Effector memory CD8-positive, alpha-beta T cell (primary cell): ENCODE data around the gene POLR1B.
"Not testable (repeated sequence)": the region's sequence is repeated elsewhere in the genome, so short reads cannot be mapped to it uniquely, and the experiment has no call there.

Experiments
- ATAC-seq: fragments of 150-1000 bp; cut with Tn5 transposase; replicated peaks from 2 replicates; pipeline ENCODE4 v1.10.0; 2021; ENCODE audit warnings: mild to moderate bottlenecking, moderate library complexity
- DNase-seq, 3 experiments: peaks; one replicate each; pipeline ENCODE4 v3.0.0; 2021
- H3K27ac Mint-ChIP-seq, 2 donors: one replicate each; pipeline ENCODE4 v1.8.0; 2022; ENCODE audit warnings: mild to moderate bottlenecking in 2 of 2, mixed read lengths in 2 of 2, moderate library complexity in 2 of 2
- H3K27me3 Mint-ChIP-seq, 2 donors: one replicate each; pipeline ENCODE4 v1.8.0; 2022; ENCODE audit warnings: mixed read lengths in 2 of 2
- H3K36me3 Mint-ChIP-seq: one replicate; pipeline ENCODE4 v1.8.0; 2022; ENCODE audit warnings: mild to moderate bottlenecking, moderate library complexity, mixed read lengths; ENCODE audit not compliant: insufficient read depth
- H3K4me1 Mint-ChIP-seq, 2 donors: one replicate each; pipeline ENCODE4 v1.8.0; 2022; ENCODE audit warnings: low read depth in 2 of 2, mixed read lengths in 2 of 2
- H3K4me3 Mint-ChIP-seq, 2 donors: one replicate each; pipeline ENCODE4 v1.8.0; 2022; ENCODE audit warnings: mild to moderate bottlenecking in 2 of 2, mixed read lengths in 2 of 2, moderate library complexity in 2 of 2
- H3K9me3 Mint-ChIP-seq, 2 donors: one replicate each; pipeline ENCODE4 v1.8.0; 2022; ENCODE audit warnings: mixed read lengths in 2 of 2

POLR1B gene

GRCh38 chr2:112566508-112566907 lies 24.2 kb downstream of the POLR1B start:
- DNase-seq, ATAC-seq, H3K4me1 Mint-ChIP-seq, H3K9me3 Mint-ChIP-seq, H3K4me3 Mint-ChIP-seq, H3K27ac Mint-ChIP-seq, H3K27me3 Mint-ChIP-seq: not testable (repeated sequence)
- peaks cover 74% of the 10 kb centered on the region for H3K36me3 Mint-ChIP-seq

- Mint-ChIP-seq H3K4me3 (no peak overlapping the region), H3K36me3 (peaks cover 65% of the 10 kb centered on the region), H3K27me3 (no peaks in the 10 kb centered on the region)
Measured at GRCh38 chr2:112572005-112572404, 29.7 kb downstream of the POLR1B start.

GRCh38 chr2:112577756-112578155 lies 35.5 kb downstream of the POLR1B start:
- Mint-ChIP-seq H3K4me3 (no peak overlapping the region), H3K27me3 (no peaks in the 10 kb centered on the region), H3K9me3 (no peaks in the 10 kb centered on the region), H3K27ac (no peak overlapping the region), H3K4me1 (peaks cover 0 to 2% of the 10 kb centered on the region in 2 donors), H3K36me3 (peaks cover 21% of the 10 kb centered on the region)
- no peak for DNase-seq
- no peak for ATAC-seq

More at GRCh38 chr2:112572005-112572404, 29.7 kb downstream of the POLR1B start:
- DNase-seq (no peak), ATAC-seq (no peak)
- Mint-ChIP-seq H3K9me3 (no peaks in the 10 kb centered on the region), H3K27ac (no peak overlapping the region), H3K4me1 (no peaks in the 10 kb centered on the region)

DNA sequence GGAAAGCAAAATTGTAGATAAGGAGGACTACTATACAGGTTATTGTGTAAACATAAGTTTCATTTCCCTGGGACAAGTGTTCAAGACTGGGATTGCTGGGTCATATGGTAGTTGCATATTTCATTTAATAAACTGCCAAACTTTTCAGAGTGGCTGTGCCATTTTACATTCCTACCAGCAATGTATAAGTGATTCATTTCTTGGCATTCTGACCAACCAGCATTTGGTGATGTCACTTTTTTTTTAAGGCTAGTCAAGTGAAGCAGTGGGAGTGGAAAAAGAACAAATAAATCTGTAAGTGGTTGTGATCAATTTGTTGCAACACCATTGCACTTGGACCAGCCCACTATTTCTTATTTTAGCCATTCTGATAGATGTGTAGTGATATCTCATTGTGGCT lies 37.0 kb downstream of the POLR1B start:
- Mint-ChIP-seq H3K27ac (no peak overlapping the region), H3K9me3 (no peaks in the 10 kb centered on the region), H3K4me3 (no peak overlapping the region), H3K4me1 (peaks cover 8% of the 10 kb centered on the region in 2 donors), H3K27me3 (no peaks in the 10 kb centered on the region), H3K36me3 (peaks cover 16% of the 10 kb centered on the region)
- DNase-seq (no peak), ATAC-seq (no peak)

- no peak overlapping the region for H3K4me3 Mint-ChIP-seq
- H3K27me3 Mint-ChIP-seq: no peaks in the 10 kb centered on the region
- H3K36me3 Mint-ChIP-seq: peaks cover 21% of the 10 kb centered on the region
- ATAC-seq (no peak), DNase-seq (no peak)
- peaks cover 15 to 17% of the 10 kb centered on the region in 2 donors for H3K4me1 Mint-ChIP-seq
- no peak overlapping the region for H3K27ac Mint-ChIP-seq
- H3K9me3 Mint-ChIP-seq: no peaks in the 10 kb centered on the region
Measured at GRCh38 chr2:112580084-112580483, 37.8 kb downstream of the POLR1B start.

GRCh38 chr2:112582314-112582746 lies 40.1 kb downstream of the POLR1B start:
- Mint-ChIP-seq H3K4me3 (peak overlapping the region in 1 of 2 donors; percentile 14), H3K27ac (peak overlapping the region; percentile 49 to 98), H3K9me3 (no peaks in the 10 kb centered on the region), H3K4me1 (peaks cover 31% of the 10 kb centered on the region in 2 donors), H3K27me3 (no peaks in the 10 kb centered on the region), H3K36me3 (peaks cover 18% of the 10 kb centered on the region)
- peak; percentile 23 for ATAC-seq
- peak; percentile 31 to 36 (median 31) for DNase-seq

GRCh38 chr2:112583497-112584133 lies 41.4 kb downstream of the POLR1B start:
- Mint-ChIP-seq H3K36me3 (peaks cover 22% of the 10 kb centered on the region), H3K4me1 (peaks cover 31 to 34% of the 10 kb centered on the region in 2 donors), H3K27ac (peak overlapping the region; percentile 98 to 99), H3K27me3 (no peaks in the 10 kb centered on the region), H3K9me3 (no peaks in the 10 kb centered on the region), H3K4me3 (peak overlapping the region; percentile 97 to 98)
- ATAC-seq (no peak), DNase-seq (no peak)

GRCh38 chr2:112584134-112584890 lies 42.0 kb downstream of the POLR1B start, which contains the start of gene CHCHD5:
TSS of gene CHCHD5 (plus strand) at chr2:112584609. CDS start at chr2:112584648, 39 bp downstream.
- ATAC-seq (peak; percentile 91), DNase-seq (peak; percentile 91 to 92 (median 92))
- Mint-ChIP-seq H3K4me1 (peaks cover 31 to 34% of the 10 kb centered on the region in 2 donors), H3K36me3 (peaks cover 27% of the 10 kb centered on the region), H3K27me3 (no peaks in the 10 kb centered on the region), H3K4me3 (peak within 1 kb of the TSS; percentile 97 to 98), H3K9me3 (no peaks in the 10 kb centered on the region), H3K27ac (peak within 1 kb of the TSS; percentile 98 to 99)

DNA sequence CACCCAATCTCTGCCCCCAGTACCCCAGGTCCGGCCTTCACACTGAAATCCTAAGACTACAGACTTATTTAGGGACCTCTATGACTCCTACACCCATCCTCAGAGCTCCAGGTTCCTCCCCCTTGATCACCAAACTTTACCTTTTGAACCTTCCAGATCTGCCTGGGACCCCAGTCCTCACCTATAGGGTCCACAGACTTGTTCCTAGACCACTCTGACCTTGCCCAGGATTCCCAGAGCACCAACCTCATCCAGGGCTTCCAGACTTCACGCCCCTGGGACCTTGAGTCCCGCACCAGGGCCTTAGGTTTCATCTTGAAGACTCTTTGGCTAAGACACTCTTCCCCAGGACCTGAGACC lies 42.6 kb downstream of the POLR1B start:
- Mint-ChIP-seq H3K27me3 (no peaks in the 10 kb centered on the region), H3K9me3 (no peaks in the 10 kb centered on the region), H3K27ac (peak overlapping the region; percentile 98 to 99), H3K4me3 (peak overlapping the region; percentile 97 to 98), H3K4me1 (peaks cover 31 to 34% of the 10 kb centered on the region in 2 donors), H3K36me3 (peaks cover 31% of the 10 kb centered on the region)
- no peak for DNase-seq
- ATAC-seq: no peak

DNA sequence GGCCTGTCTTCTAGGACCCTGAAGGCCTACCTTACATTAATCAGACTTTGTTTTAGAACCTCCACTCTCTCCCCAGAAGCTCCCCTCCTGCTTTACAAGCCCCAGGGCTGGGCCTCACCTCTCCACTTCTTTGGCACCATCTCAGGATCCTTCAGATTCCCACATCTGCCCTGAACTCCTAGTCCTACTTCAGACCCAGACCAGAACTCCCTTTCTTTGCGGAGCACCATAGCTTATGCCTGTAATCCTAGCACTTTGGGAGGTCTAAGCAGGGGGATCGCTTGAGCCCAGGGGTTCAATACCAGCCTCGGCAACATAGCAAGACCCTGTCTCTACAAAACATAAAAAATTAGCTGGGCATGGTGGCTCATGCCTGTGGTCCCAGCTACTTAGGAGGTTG lies 43.1 kb downstream of the POLR1B start:
- DNase-seq (no peak), ATAC-seq (no peak)
- Mint-ChIP-seq H3K27ac (peak overlapping the region; percentile 98 to 99), H3K4me1 (peaks cover 31 to 33% of the 10 kb centered on the region in 2 donors), H3K4me3 (peak overlapping the region; percentile 97 to 98), H3K27me3 (no peaks in the 10 kb centered on the region), H3K9me3 (no peaks in the 10 kb centered on the region), H3K36me3 (peaks cover 31% of the 10 kb centered on the region)

DNA sequence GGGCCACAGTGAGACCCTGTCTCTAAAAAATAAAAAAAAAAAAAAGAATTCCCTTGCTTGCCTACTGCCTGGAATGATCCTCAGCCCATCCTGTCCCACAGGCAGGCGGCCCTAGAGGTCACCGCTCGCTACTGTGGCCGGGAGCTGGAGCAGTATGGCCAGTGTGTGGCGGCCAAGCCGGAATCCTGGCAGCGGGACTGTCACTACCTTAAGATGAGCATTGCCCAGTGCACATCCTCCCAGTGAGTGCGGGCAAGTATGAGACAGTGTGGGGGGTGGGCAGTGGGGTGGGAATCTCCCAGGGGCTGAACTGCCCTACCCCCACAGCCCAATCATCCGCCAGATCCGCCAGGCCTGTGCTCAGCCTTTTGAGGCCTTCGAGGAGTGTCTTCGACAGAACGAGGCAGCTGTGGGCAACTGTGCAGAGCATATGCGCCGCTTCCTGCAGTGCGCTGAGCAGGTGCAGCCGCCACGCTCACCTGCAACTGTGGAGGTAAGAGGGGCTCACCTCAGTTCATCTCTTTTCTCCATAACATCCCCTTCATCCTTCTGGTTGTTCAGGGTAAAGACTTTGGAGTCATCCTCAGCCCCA lies 43.7 kb downstream of the POLR1B start:
- no peaks in the 10 kb centered on the region for H3K9me3 Mint-ChIP-seq
- DNase-seq (no peak), ATAC-seq (no peak)
- H3K4me1 Mint-ChIP-seq: peaks cover 31 to 32% of the 10 kb centered on the region in 2 donors
- no peaks in the 10 kb centered on the region for H3K27me3 Mint-ChIP-seq
- peak overlapping the region; percentile 63 to 97 for H3K4me3 Mint-ChIP-seq
- H3K36me3 Mint-ChIP-seq: peaks cover 31% of the 10 kb centered on the region
- peak overlapping the region in 1 of 2 donors; percentile 64 for H3K27ac Mint-ChIP-seq

DNA sequence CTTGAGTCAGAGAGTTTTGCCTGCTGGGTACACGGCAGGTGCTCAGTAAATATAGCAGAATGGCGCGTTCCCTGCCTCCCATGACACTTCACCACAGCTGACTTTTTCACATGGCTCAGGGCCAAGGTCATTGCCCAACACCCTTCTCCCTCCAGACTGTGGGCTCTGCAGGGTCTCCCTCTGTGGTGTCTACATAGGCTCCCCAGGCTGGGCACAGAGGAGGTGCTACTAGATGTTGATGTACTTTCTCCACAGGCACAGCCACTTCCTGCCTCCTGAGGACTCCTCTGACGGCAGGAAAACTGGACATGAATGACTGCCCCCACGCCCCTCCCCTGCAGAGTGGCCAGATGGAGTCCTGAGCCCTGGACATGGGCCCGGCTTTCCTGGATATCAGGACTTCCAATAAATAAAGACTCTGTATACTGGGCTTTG lies 46.4 kb downstream of the POLR1B start:
- H3K4me1 Mint-ChIP-seq: peaks cover 29% of the 10 kb centered on the region in 2 donors
- no peak overlapping the region for H3K4me3 Mint-ChIP-seq
- DNase-seq (no peak), ATAC-seq (no peak)
- no peaks in the 10 kb centered on the region for H3K9me3 Mint-ChIP-seq
- no peaks in the 10 kb centered on the region for H3K27me3 Mint-ChIP-seq
- H3K27ac Mint-ChIP-seq: no peak overlapping the region
- peaks cover 39% of the 10 kb centered on the region for H3K36me3 Mint-ChIP-seq

- no peak for DNase-seq
- Mint-ChIP-seq H3K4me3 (no peak overlapping the region), H3K27ac (no peak overlapping the region), H3K36me3 (peaks cover 26% of the 10 kb centered on the region), H3K9me3 (no peaks in the 10 kb centered on the region), H3K27me3 (no peaks in the 10 kb centered on the region), H3K4me1 (peaks cover 8 to 12% of the 10 kb centered on the region in 2 donors)
- ATAC-seq: no peak
Measured at GRCh38 chr2:112591413-112591812, 49.1 kb downstream of the POLR1B start.
